GM23248 (cell line): ENCODE data around the gene CD164L2.

Experiments
- EZH2 ChIP-seq: fragments of 200-600 bp; sonication (generic); IDR thresholded peaks from 2 replicates; pipeline ENCODE4 v1.6.1; 2018; ENCODE audit warnings: antibody characterized with exemption, mild to moderate bottlenecking; ENCODE audit not compliant: insufficient read depth, poor library complexity, severe bottlenecking
- EZH2phosphoT487 ChIP-seq: fragments of 200-600 bp; sonication (generic); IDR thresholded peaks from 2 replicates; pipeline ENCODE4 v1.6.1; 2018; ENCODE audit warnings: antibody characterized with exemption, moderate library complexity, mild to moderate bottlenecking, low read depth; ENCODE audit not compliant: insufficient read depth

GRCh38 chr1:27380766-27381733, 2.1 kb downstream of the CD164L2 start:
- TF ChIP-seq EZH2 (no peak), EZH2phosphoT487 (no peak)
